Nephron progenitor cell (in vitro differentiated cells): ENCODE measurements around the gene TEPSIN.

Experiments used
- DNase-seq: peaks from one replicate; pipeline ENCODE4 v3.0.0; 2021
- H3K27ac Mint-ChIP-seq: 2 replicates; pipeline ENCODE4 v1.8.0; 2021; ENCODE audit warnings: mild to moderate bottlenecking, moderate library complexity, mixed read lengths
- H3K27me3 Mint-ChIP-seq: 2 replicates; pipeline ENCODE4 v1.8.0; 2021; ENCODE audit warnings: mild to moderate bottlenecking, low read depth, mixed read lengths; ENCODE audit not compliant: poor library complexity
- H3K36me3 Mint-ChIP-seq: 2 replicates; pipeline ENCODE4 v1.8.0; 2021; ENCODE audit warnings: low read depth, mixed read lengths
- H3K4me1 Mint-ChIP-seq: 2 replicates; pipeline ENCODE4 v1.8.0; 2021; ENCODE audit warnings: mixed read lengths
- H3K4me3 Mint-ChIP-seq: 2 replicates; pipeline ENCODE4 v1.8.0; 2021; ENCODE audit warnings: mild to moderate bottlenecking, moderate library complexity, mixed read lengths
- H3K9me3 Mint-ChIP-seq: 2 replicates; pipeline ENCODE4 v1.8.0; 2021; ENCODE audit warnings: mild to moderate bottlenecking, moderate library complexity, mixed read lengths
- TF ChIP-seq, protein P1 (sequence below): fragments of 200-600 bp; sonication (generic); IDR thresholded peaks from 2 replicates; pipeline ENCODE4 v1.5.0; 2021; ENCODE audit warnings: antibody characterized with exemption

TEPSIN gene

DNA sequence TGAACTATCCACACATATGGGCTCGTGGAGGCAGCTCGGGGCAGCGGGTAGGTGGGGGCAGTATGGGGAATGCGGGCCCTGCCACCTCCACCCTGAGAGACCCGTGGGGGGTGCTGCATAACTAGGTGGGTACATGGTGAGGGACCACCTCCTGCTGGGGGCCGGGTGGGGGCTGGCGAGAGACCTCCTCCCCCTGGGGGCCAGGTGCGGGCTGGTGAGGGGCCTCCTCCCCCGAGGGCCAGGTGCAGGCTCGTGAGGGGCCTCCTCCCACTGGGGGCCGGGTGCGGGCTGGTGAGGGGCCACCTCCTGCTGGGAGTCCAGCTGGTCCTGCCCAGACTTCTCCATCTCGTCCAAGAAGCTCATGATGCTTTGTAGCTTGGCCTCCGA, 41.5 kb downstream of the TEPSIN start:
- Mint-ChIP-seq H3K27me3 (no peaks in the 10 kb centered on the region), H3K4me1 (no peaks in the 10 kb centered on the region), H3K9me3 (no peaks in the 10 kb centered on the region), H3K36me3 (peaks cover 8% of the 10 kb centered on the region), H3K4me3 (no peak overlapping the region), H3K27ac (no peak overlapping the region)
- DNase-seq = no peak
- TF ChIP-seq, protein P1, sequence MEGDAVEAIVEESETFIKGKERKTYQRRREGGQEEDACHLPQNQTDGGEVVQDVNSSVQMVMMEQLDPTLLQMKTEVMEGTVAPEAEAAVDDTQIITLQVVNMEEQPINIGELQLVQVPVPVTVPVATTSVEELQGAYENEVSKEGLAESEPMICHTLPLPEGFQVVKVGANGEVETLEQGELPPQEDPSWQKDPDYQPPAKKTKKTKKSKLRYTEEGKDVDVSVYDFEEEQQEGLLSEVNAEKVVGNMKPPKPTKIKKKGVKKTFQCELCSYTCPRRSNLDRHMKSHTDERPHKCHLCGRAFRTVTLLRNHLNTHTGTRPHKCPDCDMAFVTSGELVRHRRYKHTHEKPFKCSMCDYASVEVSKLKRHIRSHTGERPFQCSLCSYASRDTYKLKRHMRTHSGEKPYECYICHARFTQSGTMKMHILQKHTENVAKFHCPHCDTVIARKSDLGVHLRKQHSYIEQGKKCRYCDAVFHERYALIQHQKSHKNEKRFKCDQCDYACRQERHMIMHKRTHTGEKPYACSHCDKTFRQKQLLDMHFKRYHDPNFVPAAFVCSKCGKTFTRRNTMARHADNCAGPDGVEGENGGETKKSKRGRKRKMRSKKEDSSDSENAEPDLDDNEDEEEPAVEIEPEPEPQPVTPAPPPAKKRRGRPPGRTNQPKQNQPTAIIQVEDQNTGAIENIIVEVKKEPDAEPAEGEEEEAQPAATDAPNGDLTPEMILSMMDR = no peak

DNA sequence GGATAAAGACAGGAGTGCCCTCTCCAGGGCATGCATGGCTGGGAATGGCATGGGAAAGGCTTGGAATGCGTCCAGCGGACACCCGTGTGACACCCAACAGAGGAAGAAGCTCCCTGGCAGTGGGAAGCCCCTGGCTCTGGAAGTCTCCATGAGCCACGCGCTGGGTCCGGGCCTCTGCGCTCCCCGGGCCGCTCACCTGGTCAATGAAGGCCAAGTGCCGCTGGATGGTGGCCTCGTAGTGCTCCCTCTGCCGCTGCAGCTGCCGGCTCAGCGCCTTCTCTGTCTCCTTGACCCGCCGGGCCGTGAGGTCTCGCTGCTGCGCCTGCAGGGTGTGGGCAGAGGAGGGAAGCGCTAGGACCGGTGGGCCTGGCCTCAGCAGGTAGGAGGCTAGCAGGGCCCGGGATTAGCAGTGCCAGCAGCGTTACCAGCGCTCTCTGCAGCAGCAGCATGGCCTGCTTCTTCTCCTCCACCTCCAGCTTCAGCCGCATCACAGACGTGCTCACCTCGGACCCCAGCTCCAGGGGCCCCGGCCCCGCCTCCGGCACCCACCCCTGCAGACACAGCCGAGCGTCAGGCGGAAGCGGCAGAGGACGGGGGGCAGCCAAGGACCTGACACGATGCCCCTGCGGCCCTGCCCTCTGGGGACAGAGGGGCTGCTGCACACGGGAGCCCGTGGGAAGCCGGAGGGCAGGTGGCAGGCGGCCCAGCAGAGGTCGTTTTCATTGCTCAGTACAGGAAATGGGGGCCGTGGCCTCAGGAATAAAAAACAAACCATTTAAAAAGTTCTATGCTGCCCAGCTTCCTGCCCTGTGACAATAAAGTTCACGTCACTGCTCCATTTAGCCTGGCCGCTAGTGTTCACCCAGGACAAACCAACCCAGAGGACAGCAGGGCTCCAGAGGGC, 42.1 kb downstream of the TEPSIN start:
- Mint-ChIP-seq H3K9me3 (no peaks in the 10 kb centered on the region), H3K4me3 (no peak overlapping the region), H3K27me3 (no peaks in the 10 kb centered on the region), H3K4me1 (no peaks in the 10 kb centered on the region), H3K27ac (no peak overlapping the region), H3K36me3 (peaks cover 4% of the 10 kb centered on the region)
- TF ChIP-seq, protein P1 = no peak
- DNase-seq = no peak

GRCh38 chr17:81195941-81196495, 42.8 kb downstream of the TEPSIN start:
- Mint-ChIP-seq H3K4me1 (no peaks in the 10 kb centered on the region), H3K4me3 (no peak overlapping the region), H3K36me3 (no peaks in the 10 kb centered on the region), H3K27me3 (no peaks in the 10 kb centered on the region), H3K9me3 (no peaks in the 10 kb centered on the region), H3K27ac (no peak overlapping the region)
- DNase-seq = no peak
- TF ChIP-seq, protein P1 = no peak

DNA sequence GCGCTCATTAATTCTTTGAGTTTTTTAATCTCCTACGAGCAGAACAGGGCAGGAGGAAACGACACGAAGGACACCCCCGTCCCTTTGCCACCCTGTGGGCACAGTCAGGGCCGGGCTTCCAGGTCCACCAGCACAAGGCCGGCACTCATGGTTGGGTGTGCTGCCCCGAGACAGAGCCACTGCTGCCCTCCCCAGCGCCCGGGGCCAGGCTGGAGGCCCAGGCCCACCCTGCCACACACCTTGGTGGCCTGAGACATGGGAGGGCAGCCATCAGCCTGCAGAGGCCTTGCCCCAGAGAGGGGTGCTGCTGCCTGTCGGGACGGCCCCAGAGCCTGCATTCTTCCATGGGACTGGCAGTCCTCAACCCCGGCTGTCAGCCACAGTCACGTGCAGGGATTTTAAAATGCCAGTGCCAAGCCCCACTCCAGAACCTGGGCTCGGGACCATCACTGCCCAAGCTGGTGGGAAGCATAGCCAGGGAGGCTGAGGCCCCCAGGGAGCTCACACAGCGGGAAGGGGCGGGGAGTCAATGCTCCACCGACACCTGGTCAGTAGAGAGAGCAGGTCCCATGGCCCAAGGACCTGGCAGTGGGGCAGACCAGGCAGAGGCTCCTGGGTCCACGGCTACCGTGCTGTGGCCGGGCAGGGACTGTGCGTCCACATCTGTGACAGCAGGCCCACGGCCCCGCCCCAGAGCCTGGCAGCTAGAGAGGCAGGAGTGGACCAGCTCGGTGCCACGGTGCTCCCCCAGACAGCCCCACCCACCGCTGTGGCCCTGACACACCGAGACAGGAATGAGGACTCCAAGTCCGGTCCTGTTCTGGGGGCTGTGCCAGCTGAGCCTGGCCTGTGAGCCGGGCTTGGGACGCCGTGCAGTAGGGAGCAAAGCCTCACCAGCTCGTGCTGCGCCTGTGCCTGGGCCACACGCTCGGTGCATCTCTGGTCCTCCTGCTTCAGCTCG, 43.6 kb downstream of the TEPSIN start:
- H3K36me3 Mint-ChIP-seq = no peaks in the 10 kb centered on the region
- no peaks in the 10 kb centered on the region for H3K27me3 Mint-ChIP-seq
- no peaks in the 10 kb centered on the region for H3K9me3 Mint-ChIP-seq
- no peaks in the 10 kb centered on the region for H3K4me1 Mint-ChIP-seq
- H3K27ac Mint-ChIP-seq = no peak overlapping the region
- no peak overlapping the region for H3K4me3 Mint-ChIP-seq
- TF ChIP-seq, protein P1 = no peak
- DNase-seq = no peak

DNA sequence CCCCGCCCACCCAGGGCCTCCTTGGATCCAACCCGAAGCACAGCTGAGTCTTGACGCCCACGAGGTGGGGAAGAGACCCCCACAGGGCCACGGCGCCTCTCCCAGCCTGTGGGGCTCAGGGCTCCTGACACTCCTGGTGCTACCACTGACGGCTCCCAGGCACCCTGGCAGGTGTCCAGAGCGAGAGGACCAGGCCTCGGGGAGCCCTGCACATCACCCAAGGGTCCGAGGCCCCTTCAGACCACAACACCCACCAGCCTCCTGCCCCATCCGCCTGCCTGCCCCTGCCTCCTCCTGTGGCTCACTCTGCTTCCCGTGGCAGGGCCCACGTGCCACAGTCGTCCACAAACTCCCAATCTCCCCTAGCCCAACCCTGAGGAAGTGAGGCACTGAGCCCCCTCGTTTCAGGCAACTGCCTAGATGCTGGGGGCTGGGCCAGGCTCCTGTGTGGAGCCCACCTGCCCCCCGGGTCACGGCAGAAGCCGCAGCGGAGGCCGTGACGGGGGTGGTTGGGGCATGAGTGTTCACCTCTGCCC, 44.6 kb downstream of the TEPSIN start:
- H3K27ac Mint-ChIP-seq = no peak overlapping the region
- no peaks in the 10 kb centered on the region for H3K4me1 Mint-ChIP-seq
- TF ChIP-seq, protein P1 = no peak
- H3K4me3 Mint-ChIP-seq = no peak overlapping the region
- H3K9me3 Mint-ChIP-seq = no peaks in the 10 kb centered on the region
- DNase-seq = no peak
- no peaks in the 10 kb centered on the region for H3K36me3 Mint-ChIP-seq
- no peaks in the 10 kb centered on the region for H3K27me3 Mint-ChIP-seq
